COLO668 (cell line): ENCODE results near the gene VN1R4.
"Not testable (repeated sequence)": the region's sequence is repeated elsewhere in the genome, so short reads cannot be mapped to it uniquely, and the experiment has no call there.

Experiments used
- DNase-seq: peaks from one replicate; lab custom pipeline; 2025; ENCODE audit not compliant: unreplicated experiment; lab: John Stamatoyannopoulos, UW

VN1R4 gene

GRCh38 chr19:53267623-53268022 lies at the start of gene VN1R4:
Gene VN1R4, minus strand, starts transcription at chr19:53267723. Its CDS starts 58 bp downstream, at chr19:53267665.
- not testable (repeated sequence) for DNase-seq

- no peak for DNase-seq
Measured at GRCh38 chr19:53311897-53312296, 44.4 kb upstream of the VN1R4 start.

GRCh38 chr19:53311044-53311443 lies 43.5 kb upstream of the VN1R4 start:
- DNase-seq, result no peak

GRCh38 chr19:53308339-53308811 lies 40.9 kb upstream of the VN1R4 start:
- peak; percentile 47 for DNase-seq

- peak; percentile 5 for DNase-seq
Measured at GRCh38 chr19:53301341-53301740, 33.8 kb upstream of the VN1R4 start.

- DNase-seq, result no peak
Measured at GRCh38 chr19:53294786-53295441, 27.4 kb upstream of the VN1R4 start.

- no peak for DNase-seq
Measured at GRCh38 chr19:53290758-53291549, 23.4 kb upstream of the VN1R4 start.

- no peak for DNase-seq
Measured at GRCh38 chr19:53285087-53285486, 17.6 kb upstream of the VN1R4 start.

- DNase-seq, result peak; percentile 17
Measured at GRCh38 chr19:53281947-53282346, 14.4 kb upstream of the VN1R4 start.

GRCh38 chr19:53275480-53275879 lies 8.0 kb upstream of the VN1R4 start:
- DNase-seq, result no peak

GRCh38 chr19:53272044-53272443 lies 4.5 kb upstream of the VN1R4 start:
- DNase-seq, result no peak

- DNase-seq, result not testable (repeated sequence)
Measured at GRCh38 chr19:53269861-53270260, 2.3 kb upstream of the VN1R4 start.

- DNase-seq, result peak; percentile 3
Measured at GRCh38 chr19:53257715-53258342, 9.7 kb downstream of the VN1R4 start, which contains the start of gene VN1R2. Gene VN1R2, plus strand, starts transcription at chr19:53258292. Its CDS starts 84 bp downstream, at chr19:53258376.

- peak; percentile 73 for DNase-seq
Measured at GRCh38 chr19:53254411-53255341, 12.8 kb downstream of the VN1R4 start, which contains the start of gene ZNF677. Gene ZNF677, minus strand, starts transcription at chr19:53254873. Its CDS starts 3,323 bp downstream, at chr19:53251550.

GRCh38 chr19:53246498-53246897 lies 21.0 kb downstream of the VN1R4 start:
- no peak for DNase-seq

GRCh38 chr19:53237114-53237777 lies 30.3 kb downstream of the VN1R4 start:
- DNase-seq, result no peak

- no peak for DNase-seq
Measured at GRCh38 chr19:53224606-53225005, 42.9 kb downstream of the VN1R4 start.

GRCh38 chr19:53222716-53223115 lies 44.8 kb downstream of the VN1R4 start:
- not testable (repeated sequence) for DNase-seq
